ENCODE results near the gene PIK3R6.

- TF ChIP-seq CTCF (IDR thresholded peaks at IDR 0.05) (no peak), EZH2 (IDR thresholded peaks at IDR 0.05; ENCODE audit: borderline replicate concordance, insufficient read depth, low read depth, low read length, poor library complexity, severe bottlenecking) (no peak)
Measured at GRCh38 chr17:8898636-8899035, 31.2 kb upstream of the PIK3R6 start.

Data from B cell (primary cell).